K562 (cell line): ENCODE data around the gene MEPE. TPM values are rescaled to one million over a fixed set of nuclear protein-coding genes. Genes with fewer than 3 reads are reported as not detected.

Source experiments
- ATAC-seq: fragments of 200-7000 bp; cut with Tn5 transposase; 3 replicates; pipeline ENCODE4 v1.9.1; 2020; ENCODE audit warnings: moderate library complexity
- BruUV-seq: library from RNA; stranded (reverse); fragments of 400-500 nt; replicated peaks from 2 replicates; lab custom pipeline; 2021; lab: Mats Ljungman, UMichigan
- CTCF ChIA-PET: fragments of 300-600 bp; formaldehyde crosslinking; extraction: SDS; loops from one replicate; lab custom pipeline; 2021; ENCODE audit warnings: low intra/inter-chr PET ratio; lab: Yijun Ruan, JAX
- POLR2A ChIA-PET: fragments of 300-600, 350-650 bp; sonication (Branson Sonifier 250); formaldehyde crosslinking; extraction: SDS; loops from one replicate; lab custom pipeline; 2021; ENCODE audit warnings: antibody characterized with exemption, inconsistent platforms; lab: Yijun Ruan, JAX
- DNase-seq, 4 experiments: peaks; one replicate each; pipeline versions ENCODE4 v3.0.0 to v3.0.0-alpha.2; 2011 to 2018; ENCODE audit warnings: low spot score in 3 of 4, mixed read lengths in 3 of 4; ENCODE audit errors: extremely low read depth in 1 of 4
- FAIRE-seq: peaks from 2 replicates; lab custom pipeline; 2011; peaks lifted over from hg19 to GRCh38; lab: Jason Lieb, UNC
- H2AFZ ChIP-seq: 2 replicates; pipeline ENCODE4 v1.6.0; 2011; ENCODE audit warnings: low read depth, low read length, control low read depth, inconsistent platforms
- H3K27ac ChIP-seq: fragments of 200-600 bp; 3 replicates; pipeline ENCODE4 v1.8.0; 2011; ENCODE audit warnings: low read depth, mild to moderate bottlenecking, control low read depth, inconsistent platforms, low read length, moderate library complexity, mixed read lengths; ENCODE audit errors: extremely low read depth
- H3K27me3 ChIP-seq, 2 experiments: fragments of 300-600 bp in 1 of 2; 2 replicates in 1 of 2; 3 replicates in 1 of 2; pipeline versions ENCODE4 v1.6.0 to v1.8.0; 2011; ENCODE audit warnings: inconsistent platforms in 2 of 2, low read length in 2 of 2, mild to moderate bottlenecking in 1 of 2, mixed read lengths in 1 of 2, moderate library complexity in 1 of 2; ENCODE audit not compliant: control insufficient read depth in 2 of 2, insufficient read depth in 2 of 2
- H3K36me3 ChIP-seq: fragments of 300-600 bp; 3 replicates; pipeline ENCODE4 v1.8.0; 2011; ENCODE audit warnings: mild to moderate bottlenecking, low read length, inconsistent platforms; ENCODE audit not compliant: control insufficient read depth, insufficient read depth
- H3K4me1 ChIP-seq, 2 experiments: fragments of 200-600 bp in 1 of 2; replicated peaks in 1 of 2; 2 replicates in 1 of 2; 3 replicates in 1 of 2; pipeline versions ENCODE4 v1.5.1 to v1.8.0; 2011; ENCODE audit warnings: inconsistent platforms in 2 of 2, low read length in 2 of 2, mild to moderate bottlenecking in 1 of 2, mixed read lengths in 1 of 2, moderate library complexity in 1 of 2; ENCODE audit not compliant: control insufficient read depth in 2 of 2, insufficient read depth in 2 of 2
- H3K4me2 ChIP-seq: 2 replicates; pipeline ENCODE4 v1.6.1; 2011; ENCODE audit warnings: low read length, control low read depth, inconsistent platforms, mixed read lengths; ENCODE audit not compliant: insufficient read depth
- H3K4me3 ChIP-seq: fragments of 200-600 bp; sonication (generic), shearing (Covaris generic); 2 replicates; pipeline ENCODE4 v1.5.1; 2016; ENCODE audit warnings: control low read depth, inconsistent platforms
- H3K79me2 ChIP-seq: fragments of 200-600 bp; 3 replicates; pipeline ENCODE4 v1.8.0; 2011; ENCODE audit warnings: low read length, inconsistent platforms; ENCODE audit not compliant: control insufficient read depth, insufficient read depth
- H3K9ac ChIP-seq, 2 experiments: 2 replicates each; pipeline versions ENCODE4 v1.6.0 to v1.6.1; 2011; ENCODE audit warnings: low read depth in 2 of 2, low read length in 2 of 2, control low read depth in 1 of 2, inconsistent platforms in 1 of 2, mild to moderate bottlenecking in 1 of 2, mixed read lengths in 1 of 2; ENCODE audit not compliant: insufficient read depth in 1 of 2
- H3K9me1 ChIP-seq: one replicate; pipeline ENCODE4 v1.6.0; 2011; ENCODE audit warnings: inconsistent platforms, mild to moderate bottlenecking, low read length, moderate library complexity; ENCODE audit not compliant: control insufficient read depth, insufficient read depth
- H3K9me3 ChIP-seq: replicated peaks from 2 replicates; pipeline ENCODE4 v1.5.1; 2011; ENCODE audit warnings: low read depth, low read length, inconsistent platforms; ENCODE audit not compliant: control insufficient read depth, insufficient read depth
- H4K20me1 ChIP-seq: replicated peaks from 2 replicates; pipeline ENCODE4 v1.6.1; 2011; ENCODE audit warnings: low read length, inconsistent platforms, mixed read lengths; ENCODE audit not compliant: control insufficient read depth, insufficient read depth
- ETS2 ChIP-seq: IDR thresholded peaks from 2 replicates; pipeline ENCODE4 v1.6.1; 2016; ENCODE audit warnings: borderline replicate concordance, missing genetic modification characterization, mild to moderate bottlenecking, moderate library complexity, missing compliant biosample characterization; ENCODE audit not compliant: poor library complexity, severe bottlenecking
- MAFF ChIP-seq: IDR thresholded peaks from 2 replicates; pipeline ENCODE4 v1.6.1; 2012; ENCODE audit warnings: low read length, improper control_type of control experiment
- NFIC ChIP-seq: fragments of 450-650 bp; IDR thresholded peaks from 2 replicates; pipeline ENCODE4 v1.6.1; 2017; ENCODE audit warnings: mild to moderate bottlenecking, inconsistent platforms
- ZBTB1 ChIP-seq: sonication (generic); formaldehyde crosslinking; IDR thresholded peaks from 2 replicates; pipeline ENCODE4 v1.8.1; 2023; ENCODE audit warnings: missing genetic modification reagents, low read depth, mild to moderate bottlenecking, borderline replicate concordance
- ZKSCAN3 ChIP-seq: fragments of 250-450 bp; sonication (Bioruptor Pico); IDR thresholded peaks from 2 replicates; pipeline ENCODE4 v1.4.0; 2020
- WGBS: fragments of 100-300 bp; shearing (Covaris generic); methylation state at CpG from one replicate; pipeline ENCODE4 v1.1.6; 2016; ENCODE audit warnings: low coverage, mixed read lengths; ENCODE audit not compliant: insufficient coverage; ENCODE audit errors: missing lambda C conversion rate; 5-methylcytosine and 5-hydroxymethylcytosine counted together
- in situ Hi-C: fragments of 300-500 bp; cut with MboI; formaldehyde crosslinking; loops from 4 replicates; pipeline ENCODE4 v1.15.0; 2018; ENCODE audit warnings: inconsistent platforms, mixed read lengths
- intact Hi-C: fragments of 100-400 bp; cut with micrococcal nuclease; formaldehyde crosslinking; loops from 2 replicates; pipeline ENCODE4 v1.14.2; 2022
- polyA plus RNA-seq, 8 experiments: library from polyadenylated mRNA; depleted of rRNA in 4 of 8; stranded (reverse) in 5 of 8; unstranded in 3 of 8; fragments of >200 nt; fragmentation: Nextera tagmentation in 2 of 8; fragmentation: Illumina TruSeq in 1 of 8; extraction: Ambion mirVana in 2 of 8; extraction: Trizol in 1 of 8; gene quantifications; 2 replicates each; pipeline versions ENCODE4 v1.2.1 to v1.2.3, GENCODE V29; 2011 to 2014; ENCODE audit warnings: inconsistent platforms in 1 of 8, missing spikeins in 1 of 8
- total RNA-seq, 7 experiments: library from RNA; depleted of rRNA in 6 of 7; stranded (reverse); fragments of >200 nt in 6 of 7; fragmentation: Illumina TruSeq in 2 of 7; extraction: Trizol in 2 of 7; gene quantifications; 2 replicates each; pipeline versions ENCODE4 v1.2.1 to v1.2.3, GENCODE V29; 2011 to 2021; ENCODE audit warnings: low replicate concordance in 1 of 7
- TF ChIP-seq, protein P1 (sequence below): fragments of 450-650 bp; IDR thresholded peaks from 2 replicates; pipeline ENCODE4 v1.6.1; 2016

The MEPE gene
- total and polyA plus RNA-seq, 9 of the 15 experiments (the other 6 are each of a cell fraction or from before 2014, with no cell fraction given): not detected

DNA sequence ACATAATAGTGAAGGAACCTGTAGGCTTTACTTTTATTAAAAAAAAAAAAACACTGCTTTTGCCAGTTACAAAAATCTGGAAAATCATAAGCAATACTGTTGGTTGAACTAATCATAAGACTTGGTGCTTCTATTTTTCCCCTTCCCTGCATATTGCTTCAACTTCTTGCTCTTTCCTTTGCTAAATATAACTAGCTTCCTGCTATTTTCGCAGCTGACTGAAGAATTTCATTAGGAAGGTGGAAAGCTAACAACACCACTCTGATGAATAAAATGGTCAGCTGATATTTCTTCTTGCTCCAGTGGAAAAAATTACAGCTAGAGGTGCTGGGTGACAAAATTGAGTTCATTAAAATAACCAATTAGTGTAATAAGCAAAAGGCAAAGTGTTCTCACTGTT lies 39.3 kb downstream of the MEPE start:
- ChIA-PET CTCF (no interaction called here), POLR2A (interaction anchor here (0.6 kb wide), 1 partner anchor 14 kb away, joined by 3 read pairs; no protein-coding TSS in a partner anchor)
- in situ Hi-C loops (no loop called here), intact Hi-C loops (no loop called here)
- Histone ChIP-seq H3K4me3 (no peak overlapping the region), H3K4me2 (no peak overlapping the region), H3K27me3 (0 out of 5 replicates have a peak, but pooled peaks cover 0 to 2% of the 10 kb centered on the region in 2 experiments), H3K79me2 (no peaks in the 10 kb centered on the region), H3K4me1 (no peaks in the 10 kb centered on the region), H3K9me1 (no peaks in the 10 kb centered on the region), H3K27ac (no peak overlapping the region), H3K9ac (no peak overlapping the region), H3K36me3 (no peaks in the 10 kb centered on the region), H3K9me3 (no peaks in the 10 kb centered on the region), H2AFZ (no peak overlapping the region), H4K20me1 (no peaks in the 10 kb centered on the region)
- no peak for FAIRE-seq
- TF ChIP-seq ZKSCAN3 (CRISPR knock-in tag) (no peak), NFIC (no peak), MAFF (no peak), ZBTB1 (no peak), ETS2 (tag) (no peak)
- TF ChIP-seq, protein P1, sequence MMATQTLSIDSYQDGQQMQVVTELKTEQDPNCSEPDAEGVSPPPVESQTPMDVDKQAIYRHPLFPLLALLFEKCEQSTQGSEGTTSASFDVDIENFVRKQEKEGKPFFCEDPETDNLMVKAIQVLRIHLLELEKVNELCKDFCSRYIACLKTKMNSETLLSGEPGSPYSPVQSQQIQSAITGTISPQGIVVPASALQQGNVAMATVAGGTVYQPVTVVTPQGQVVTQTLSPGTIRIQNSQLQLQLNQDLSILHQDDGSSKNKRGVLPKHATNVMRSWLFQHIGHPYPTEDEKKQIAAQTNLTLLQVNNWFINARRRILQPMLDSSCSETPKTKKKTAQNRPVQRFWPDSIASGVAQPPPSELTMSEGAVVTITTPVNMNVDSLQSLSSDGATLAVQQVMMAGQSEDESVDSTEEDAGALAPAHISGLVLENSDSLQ: no peak
- no peak for DNase-seq
- no TSS peak for BruUV-seq
- no peak for ATAC-seq
- 0% methylated on average over 1 of the region's 1 CpG for WGBS
